HCT116 (cell line): ENCODE data around the gene PLCL2. TPM values are rescaled to one million over a fixed set of nuclear protein-coding genes. Genes with fewer than 3 reads are reported as not detected.

Source experiments
- ATAC-seq: fragments of 200-7000 bp; cut with Tn5 transposase; 2 replicates; pipeline ENCODE4 v1.9.1; 2020; ENCODE audit warnings: mild to moderate bottlenecking, moderate library complexity
- BruUV-seq: library from RNA; stranded (reverse); fragments of 400-500 nt; replicated peaks from 2 replicates; lab custom pipeline; 2021; lab: Mats Ljungman, UMichigan
- CTCF ChIA-PET: fragments of 300-600 bp; sonication (Branson Sonifier 250); formaldehyde crosslinking; loops from one replicate; lab custom pipeline; 2021; ENCODE audit warnings: antibody characterized with exemption; lab: Charles Lee
- POLR2A ChIA-PET: fragments of 300-600, 350-600 bp; sonication (Branson Sonifier 250); formaldehyde crosslinking; loops from one replicate; lab custom pipeline; 2021; ENCODE audit warnings: antibody characterized with exemption; lab: Charles Lee
- RAD21 ChIA-PET, 2 experiments: fragments of 300-600 bp; sonication (Branson Sonifier 250); formaldehyde crosslinking; loops; one replicate each; lab custom pipeline; 2023; ENCODE audit warnings: low total read pairs in 2 of 2; ENCODE audit not compliant: uncharacterized antibody in 2 of 2, unreplicated experiment in 2 of 2, low non-redundant PET in 1 of 2; lab: Charles Lee
- DNase-seq: peaks from one replicate; pipeline ENCODE4 v3.0.0-alpha.2; 2010; ENCODE audit warnings: low read depth, low spot score
- H2AFZ ChIP-seq: fragments of 200-600 bp; shearing (Covaris generic), sonication (generic); 2 replicates; pipeline ENCODE4 v1.6.1; 2017; ENCODE audit warnings: low read depth, mixed run types, mixed read lengths, antibody characterized with exemption, low read length; ENCODE audit not compliant: poor library complexity, severe bottlenecking
- H3K27ac ChIP-seq: 2 replicates; pipeline ENCODE4 v1.5.1; 2012; ENCODE audit warnings: low read depth, low read length
- H3K27me3 ChIP-seq: fragments of 200-600 bp; sonication (generic); 2 replicates; pipeline ENCODE4 v1.6.1; 2016; ENCODE audit warnings: mixed run types, low read length, mixed read lengths; ENCODE audit not compliant: insufficient read depth
- H3K36me3 ChIP-seq, 2 experiments: fragments of 200-500 bp in 1 of 2; fragments of 200-600 bp in 1 of 2; sonication (Bioruptor generic) in 1 of 2; sonication (generic) in 1 of 2; 2 replicates each; pipeline versions ENCODE4 v1.5.1 to v1.6.1; 2014 to 2016; ENCODE audit warnings: low read length in 2 of 2, inconsistent platforms in 1 of 2, mixed read lengths in 1 of 2, mixed run types in 1 of 2; ENCODE audit not compliant: insufficient read depth in 2 of 2, control insufficient read depth in 1 of 2
- H3K4me1 ChIP-seq, 2 experiments: fragments of 200-600 bp in 1 of 2; sonication (generic) in 1 of 2; 2 replicates each; pipeline versions ENCODE4 v1.5.1 to v1.6.1; 2012 to 2017; ENCODE audit warnings: low read length in 2 of 2, inconsistent platforms in 1 of 2, mild to moderate bottlenecking in 1 of 2, mixed read lengths in 1 of 2, mixed run types in 1 of 2, moderate library complexity in 1 of 2; ENCODE audit not compliant: insufficient read depth in 2 of 2, control insufficient read depth in 1 of 2
- H3K4me2 ChIP-seq: fragments of 200-600 bp; sonication (generic); 2 replicates; pipeline ENCODE4 v1.6.1; 2017; ENCODE audit warnings: mixed run types, low read length, mixed read lengths
- H3K4me3 ChIP-seq, 2 experiments: fragments of 200-600 bp in 1 of 2; sonication (generic) in 1 of 2; replicated peaks in 1 of 2; 2 replicates each; pipeline ENCODE4 v1.5.1; 2011 to 2016; ENCODE audit warnings: low read length in 2 of 2, control low read depth in 1 of 2, low read depth in 1 of 2, mild to moderate bottlenecking in 1 of 2, mixed read lengths in 1 of 2, mixed run types in 1 of 2
- H3K79me2 ChIP-seq: fragments of 200-600 bp; sonication (generic); 2 replicates; pipeline ENCODE4 v1.6.1; 2017; ENCODE audit warnings: mild to moderate bottlenecking, mixed run types, low read length, moderate library complexity, mixed read lengths; ENCODE audit not compliant: insufficient read depth
- H3K9ac ChIP-seq: fragments of 200-600 bp; sonication (generic); 2 replicates; pipeline ENCODE4 v1.6.1; 2016; ENCODE audit warnings: low read length, mixed read lengths
- H3K9me2 ChIP-seq: fragments of 200-600 bp; sonication (generic), shearing (Covaris generic); 2 replicates; pipeline ENCODE4 v1.6.1; 2017; ENCODE audit warnings: mixed run types, mild to moderate bottlenecking, moderate library complexity; ENCODE audit not compliant: insufficient read depth
- H3K9me3 ChIP-seq, 2 experiments: fragments of 200-500 bp in 1 of 2; fragments of 200-600 bp in 1 of 2; sonication (Bioruptor generic) in 1 of 2; sonication (generic) in 1 of 2; 2 replicates each; pipeline ENCODE4 v1.6.1; 2014 to 2017; ENCODE audit warnings: low read length in 2 of 2, mixed read lengths in 2 of 2, inconsistent platforms in 1 of 2, low read depth in 1 of 2, mild to moderate bottlenecking in 1 of 2, mixed run types in 1 of 2, moderate library complexity in 1 of 2; ENCODE audit not compliant: control insufficient read depth in 1 of 2, insufficient read depth in 1 of 2
- H4K20me1 ChIP-seq: fragments of 200-600 bp; sonication (generic), shearing (Covaris generic); 2 replicates; pipeline ENCODE4 v1.6.1; 2017; ENCODE audit warnings: mixed run types, mild to moderate bottlenecking, moderate library complexity; ENCODE audit not compliant: insufficient read depth
- ELF1 ChIP-seq: IDR thresholded peaks from 2 replicates; pipeline ENCODE4 v1.6.1; 2012; ENCODE audit warnings: low read depth, borderline replicate concordance
- EZH2phosphoT487 ChIP-seq: fragments of 200-600 bp; IDR thresholded peaks from 2 replicates; pipeline ENCODE4 v1.6.1; 2018; ENCODE audit warnings: antibody characterized with exemption, borderline replicate concordance
- POLR2A ChIP-seq: IDR thresholded peaks from 2 replicates; pipeline ENCODE4 v1.7.0; 2011; ENCODE audit warnings: borderline replicate concordance; ENCODE audit not compliant: insufficient read depth, insufficient read length; ENCODE audit errors: extremely low read depth
- POLR2AphosphoS5 ChIP-seq: IDR thresholded peaks from 2 replicates; pipeline ENCODE4 v1.6.1; 2011; ENCODE audit warnings: mild to moderate bottlenecking, low read depth, low read length, moderate library complexity
- TCF7L2 ChIP-seq: IDR thresholded peaks from 2 replicates; pipeline ENCODE4 v1.7.0; 2011; ENCODE audit warnings: borderline replicate concordance, inconsistent platforms; ENCODE audit not compliant: insufficient read depth, insufficient read length; ENCODE audit errors: extremely low read depth
- YY1 ChIP-seq: IDR thresholded peaks from 2 replicates; pipeline ENCODE4 v1.6.1; 2011; ENCODE audit warnings: low read length, low read depth, moderate library complexity, mild to moderate bottlenecking; ENCODE audit not compliant: insufficient replicate concordance; ENCODE audit errors: extremely low read depth
- ZFX ChIP-seq: fragments of 450-650 bp; IDR thresholded peaks from 2 replicates; pipeline ENCODE4 v1.6.1; 2017
- intact Hi-C: fragments of 100-400 bp; cut with micrococcal nuclease; formaldehyde crosslinking; loops from 2 replicates; pipeline ENCODE4 v1.10.0; 2022
- total RNA-seq: library from RNA; stranded (reverse); gene quantifications from one replicate; pipeline ENCODE4 v1.2.1, GENCODE V29; 2021; ENCODE audit not compliant: unreplicated experiment
- TF ChIP-seq, protein P1 (sequence below): IDR thresholded peaks from 2 replicates; pipeline ENCODE4 v1.6.1; 2012
- TF ChIP-seq, protein P2 (sequence below): IDR thresholded peaks from 2 replicates; pipeline ENCODE4 v1.6.1; 2011; ENCODE audit warnings: mild to moderate bottlenecking, low read length, moderate library complexity; ENCODE audit not compliant: insufficient replicate concordance; ENCODE audit errors: extremely low read depth
- TF ChIP-seq, protein P3 (sequence below): IDR thresholded peaks from 2 replicates; pipeline ENCODE4 v1.6.1; 2012

Gene PLCL2
- total RNA-seq, 1 experiment from 2014 or later: 2.2 TPM

DNA sequence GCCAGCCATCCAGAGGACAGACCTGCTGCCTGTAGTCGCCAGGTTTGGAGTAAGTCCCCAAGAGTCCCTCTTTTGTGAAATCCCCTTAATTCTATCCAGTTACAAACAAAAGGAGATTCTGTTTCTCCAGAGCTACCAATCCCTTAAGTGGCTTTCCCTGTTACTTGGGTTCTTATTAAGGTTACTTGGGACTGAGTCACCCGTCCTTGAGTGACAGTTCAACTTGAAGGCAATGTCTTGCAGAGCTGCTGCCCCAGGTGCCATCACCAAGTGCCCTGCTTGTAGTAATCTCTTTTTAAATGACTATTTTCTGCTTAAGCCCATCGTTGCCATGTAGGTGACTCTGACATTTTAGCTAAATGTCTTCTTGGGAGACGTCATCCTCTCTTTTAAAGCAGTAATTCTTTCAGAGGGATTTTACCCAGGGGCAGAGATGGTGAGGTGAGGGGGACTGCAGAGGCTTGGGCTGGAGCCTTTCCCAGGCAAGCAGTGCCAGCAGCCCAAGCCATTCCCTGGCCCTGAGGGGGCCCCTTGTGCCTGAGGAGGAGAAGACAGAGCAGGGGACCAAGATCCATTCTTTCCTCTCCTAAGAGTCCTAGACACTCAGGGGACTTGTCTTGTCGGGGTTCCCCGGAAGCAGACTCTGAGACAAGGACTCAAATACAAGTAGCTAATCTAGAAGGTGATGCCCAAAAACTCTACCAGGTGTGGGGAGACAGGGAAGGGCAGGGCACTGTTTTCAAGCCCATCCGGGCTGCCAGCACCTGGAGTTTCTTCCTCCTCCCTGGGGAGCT lies 253.7 kb downstream of the PLCL2 start:
- BruUV-seq: no TSS peak
- Histone ChIP-seq H3K36me3 (no peaks in the 10 kb centered on the region), H3K27me3 (no peaks in the 10 kb centered on the region), H2AFZ (no peak overlapping the region), H3K27ac (no peak overlapping the region), H4K20me1 (no peaks in the 10 kb centered on the region), H3K9me2 (no peaks in the 10 kb centered on the region), H3K4me1 (no peaks in the 10 kb centered on the region), H3K4me3 (no peak overlapping the region), H3K9me3 (no peaks in the 10 kb centered on the region), H3K79me2 (no peaks in the 10 kb centered on the region), H3K9ac (no peak overlapping the region), H3K4me2 (no peak overlapping the region)
- RAD21 ChIA-PET: no interaction called here
- intact Hi-C loops: no loop called here
- DNase-seq: no peak
- TF ChIP-seq, protein P1, sequence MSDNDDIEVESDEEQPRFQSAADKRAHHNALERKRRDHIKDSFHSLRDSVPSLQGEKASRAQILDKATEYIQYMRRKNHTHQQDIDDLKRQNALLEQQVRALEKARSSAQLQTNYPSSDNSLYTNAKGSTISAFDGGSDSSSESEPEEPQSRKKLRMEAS: no peak
- TF ChIP-seq, protein P2, sequence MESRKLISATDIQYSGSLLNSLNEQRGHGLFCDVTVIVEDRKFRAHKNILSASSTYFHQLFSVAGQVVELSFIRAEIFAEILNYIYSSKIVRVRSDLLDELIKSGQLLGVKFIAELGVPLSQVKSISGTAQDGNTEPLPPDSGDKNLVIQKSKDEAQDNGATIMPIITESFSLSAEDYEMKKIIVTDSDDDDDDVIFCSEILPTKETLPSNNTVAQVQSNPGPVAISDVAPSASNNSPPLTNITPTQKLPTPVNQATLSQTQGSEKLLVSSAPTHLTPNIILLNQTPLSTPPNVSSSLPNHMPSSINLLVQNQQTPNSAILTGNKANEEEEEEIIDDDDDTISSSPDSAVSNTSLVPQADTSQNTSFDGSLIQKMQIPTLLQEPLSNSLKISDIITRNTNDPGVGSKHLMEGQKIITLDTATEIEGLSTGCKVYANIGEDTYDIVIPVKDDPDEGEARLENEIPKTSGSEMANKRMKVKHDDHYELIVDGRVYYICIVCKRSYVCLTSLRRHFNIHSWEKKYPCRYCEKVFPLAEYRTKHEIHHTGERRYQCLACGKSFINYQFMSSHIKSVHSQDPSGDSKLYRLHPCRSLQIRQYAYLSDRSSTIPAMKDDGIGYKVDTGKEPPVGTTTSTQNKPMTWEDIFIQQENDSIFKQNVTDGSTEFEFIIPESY: no peak
- no peak for TF ChIP-seq ZFX
- TF ChIP-seq YY1: no peak
- TF ChIP-seq POLR2A: no peak
- TF ChIP-seq ELF1: no peak
- TF ChIP-seq EZH2phosphoT487: no peak
- TF ChIP-seq POLR2AphosphoS5: no peak
- TF ChIP-seq TCF7L2: no peak
- TF ChIP-seq, protein P3, sequence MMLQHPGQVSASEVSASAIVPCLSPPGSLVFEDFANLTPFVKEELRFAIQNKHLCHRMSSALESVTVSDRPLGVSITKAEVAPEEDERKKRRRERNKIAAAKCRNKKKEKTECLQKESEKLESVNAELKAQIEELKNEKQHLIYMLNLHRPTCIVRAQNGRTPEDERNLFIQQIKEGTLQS: no peak
- CTCF ChIA-PET: no interaction called here
- no peak for ATAC-seq
- POLR2A ChIA-PET: no interaction called here
